Stimulated activated naive CD4-positive, alpha-beta T cell treated with Interleukin-2 at 50 U/mL for 16 hours (primary cell): ENCODE data around the gene SWAP70.

Source experiments
- DNase-seq: peaks from one replicate; lab custom pipeline; 2025; lab: John Stamatoyannopoulos, UW

SWAP70 gene

GRCh38 chr11:9651899-9652748, 11.8 kb upstream of the SWAP70 start:
- DNase-seq: no peak

GRCh38 chr11:9653871-9654270, 10.0 kb upstream of the SWAP70 start:
- DNase-seq: no peak

GRCh38 chr11:9656864-9657263, 7.0 kb upstream of the SWAP70 start:
- no peak for DNase-seq

GRCh38 chr11:9657531-9657930, 6.3 kb upstream of the SWAP70 start:
- no peak for DNase-seq

GRCh38 chr11:9660886-9661285, 3.0 kb upstream of the SWAP70 start:
- DNase-seq: no peak

GRCh38 chr11:9662273-9662672, 1.6 kb upstream of the SWAP70 start:
- no peak for DNase-seq

GRCh38 chr11:9664276-9665171, 647 bp downstream of the SWAP70 start:
- no peak for DNase-seq

- DNase-seq: no peak
Measured at GRCh38 chr11:9665749-9666148, 1.9 kb downstream of the SWAP70 start.

GRCh38 chr11:9669954-9670353, 6.1 kb downstream of the SWAP70 start:
- no peak for DNase-seq

GRCh38 chr11:9672288-9672916, 8.5 kb downstream of the SWAP70 start:
- DNase-seq: no peak

GRCh38 chr11:9672918-9673317, 9.0 kb downstream of the SWAP70 start:
- DNase-seq: no peak

GRCh38 chr11:9675691-9676090, 11.8 kb downstream of the SWAP70 start:
- no peak for DNase-seq

- DNase-seq: no peak
Measured at GRCh38 chr11:9677951-9678350, 14.1 kb downstream of the SWAP70 start.

- DNase-seq: no peak
Measured at GRCh38 chr11:9678576-9678975, 14.7 kb downstream of the SWAP70 start.

GRCh38 chr11:9680028-9680427, 16.2 kb downstream of the SWAP70 start:
- DNase-seq: no peak

GRCh38 chr11:9681583-9682372, 17.9 kb downstream of the SWAP70 start:
- DNase-seq: no peak

- DNase-seq: no peak
Measured at GRCh38 chr11:9687711-9688477, 24.0 kb downstream of the SWAP70 start.

- no peak for DNase-seq
Measured at GRCh38 chr11:9688716-9689511, 25.0 kb downstream of the SWAP70 start.

GRCh38 chr11:9689721-9690120, 25.8 kb downstream of the SWAP70 start:
- no peak for DNase-seq

- DNase-seq: no peak
Measured at GRCh38 chr11:9691865-9692264, 28.0 kb downstream of the SWAP70 start.
